Suppressor macrophage treated with lipopolysaccharide for 4 hours (primary cell): ENCODE measurements around the gene GYPA.
"Not testable (repeated sequence)": the region's sequence is repeated elsewhere in the genome, so short reads cannot be mapped to it uniquely, and the experiment has no call there.

Source experiments
- DNase-seq: peaks from one replicate; pipeline ENCODE4 v3.0.0-alpha.2; 2020

Gene GYPA

DNA sequence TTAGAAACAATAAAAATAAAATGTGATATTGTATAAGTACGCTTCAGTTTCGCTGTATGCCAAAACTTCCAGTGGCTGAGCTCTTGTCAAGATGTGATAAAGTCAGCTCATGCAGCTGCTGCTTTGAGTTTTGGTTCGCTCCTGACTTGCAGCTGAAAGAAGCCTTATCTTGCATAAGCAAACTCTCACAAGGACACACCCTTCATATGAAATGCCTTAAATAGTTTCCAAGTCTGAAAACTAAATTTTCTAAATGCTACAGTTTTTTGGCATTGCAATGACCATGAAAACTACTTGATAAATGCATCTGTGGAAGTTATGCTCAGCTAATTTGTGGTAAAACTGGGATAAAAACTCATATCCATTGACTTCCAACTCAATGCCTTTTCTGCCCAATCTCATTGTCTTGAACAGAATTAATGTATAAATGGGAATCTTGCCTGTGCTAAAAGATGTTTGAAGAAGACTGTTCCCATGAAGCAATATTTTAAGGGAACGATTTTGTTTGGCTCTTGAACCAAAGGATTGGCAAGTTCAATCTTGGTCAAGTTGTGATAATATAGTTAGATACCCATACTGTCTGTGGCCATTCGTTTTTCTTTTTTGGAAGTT, 11.7 kb downstream of the GYPA start:
- DNase-seq: not testable (repeated sequence)

- DNase-seq: not testable (repeated sequence)
Observed at GRCh38 chr4:144125109-144125508, 15.4 kb downstream of the GYPA start.

DNA sequence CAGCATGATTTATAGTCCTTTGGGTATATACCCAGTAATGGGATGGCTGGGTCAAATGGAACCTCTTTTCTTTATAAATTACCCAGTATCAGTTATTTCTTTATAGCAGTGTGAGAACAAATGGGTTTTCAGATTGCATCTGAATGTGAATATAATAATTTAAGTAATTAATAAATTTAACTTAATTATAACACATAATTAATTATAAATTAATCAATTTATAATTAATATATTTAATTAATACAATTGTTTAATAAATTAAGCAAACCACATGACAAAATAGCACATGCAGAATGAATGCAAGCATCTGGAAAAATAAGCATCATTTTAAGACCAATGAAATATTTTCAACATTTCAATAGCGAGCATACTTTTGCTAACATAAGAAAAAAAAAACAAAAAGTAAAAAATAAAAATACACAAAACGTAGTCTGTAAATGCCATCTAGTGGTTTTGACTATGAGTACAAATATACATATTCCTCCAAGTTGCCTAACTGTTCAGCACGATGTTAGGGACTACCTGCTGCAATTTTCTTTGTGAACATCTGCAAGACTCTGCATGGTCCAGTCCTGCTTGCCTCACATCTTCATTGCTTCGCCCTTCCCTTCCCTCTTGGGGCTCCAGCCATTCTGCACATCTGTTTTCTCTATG, 16.4 kb downstream of the GYPA start:
- DNase-seq: not testable (repeated sequence)

DNA sequence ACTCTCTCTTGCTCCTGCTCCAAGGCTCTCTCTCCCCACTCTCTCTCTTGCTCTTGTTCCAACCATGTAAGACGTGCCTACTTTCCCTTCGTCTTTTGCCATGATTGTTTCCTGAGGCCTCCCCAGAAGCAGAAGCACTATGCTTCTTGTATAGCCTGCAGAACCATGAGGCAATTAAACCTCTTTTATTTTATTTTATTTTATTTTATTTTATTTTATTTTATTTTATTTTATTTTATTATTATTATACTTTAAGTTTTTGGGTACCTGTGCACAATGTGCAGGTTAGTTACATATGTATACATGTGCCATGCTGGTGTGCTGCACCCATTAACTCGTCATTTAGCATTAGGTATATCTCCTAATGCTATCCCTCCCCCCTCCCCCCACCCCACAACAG, 17.2 kb downstream of the GYPA start:
- DNase-seq: not testable (repeated sequence)

- not testable (repeated sequence) for DNase-seq
Observed at GRCh38 chr4:144119752-144120151, 20.8 kb downstream of the GYPA start.

- DNase-seq: peak; percentile 12
Observed at GRCh38 chr4:144115519-144115918, 25.0 kb downstream of the GYPA start.

DNA sequence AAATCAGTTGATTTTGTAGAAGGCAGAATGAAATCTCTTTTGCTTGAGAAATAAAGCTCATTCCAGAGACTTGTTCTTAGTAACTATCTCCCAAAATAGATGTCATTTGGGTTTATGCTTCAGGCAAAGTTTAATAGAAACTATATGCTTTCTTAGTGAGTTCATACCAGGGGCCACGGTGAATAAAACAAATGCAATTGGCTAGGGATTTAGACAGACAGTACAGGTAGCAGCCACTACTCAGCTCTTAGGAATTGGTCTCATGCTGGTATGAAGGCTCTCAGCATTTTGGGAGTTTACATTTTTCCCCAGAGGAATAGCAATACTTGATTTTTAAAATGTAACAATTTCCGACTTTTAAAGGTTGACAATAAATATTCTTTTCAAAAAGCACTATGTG, 27.0 kb downstream of the GYPA start:
- DNase-seq: no peak

DNA sequence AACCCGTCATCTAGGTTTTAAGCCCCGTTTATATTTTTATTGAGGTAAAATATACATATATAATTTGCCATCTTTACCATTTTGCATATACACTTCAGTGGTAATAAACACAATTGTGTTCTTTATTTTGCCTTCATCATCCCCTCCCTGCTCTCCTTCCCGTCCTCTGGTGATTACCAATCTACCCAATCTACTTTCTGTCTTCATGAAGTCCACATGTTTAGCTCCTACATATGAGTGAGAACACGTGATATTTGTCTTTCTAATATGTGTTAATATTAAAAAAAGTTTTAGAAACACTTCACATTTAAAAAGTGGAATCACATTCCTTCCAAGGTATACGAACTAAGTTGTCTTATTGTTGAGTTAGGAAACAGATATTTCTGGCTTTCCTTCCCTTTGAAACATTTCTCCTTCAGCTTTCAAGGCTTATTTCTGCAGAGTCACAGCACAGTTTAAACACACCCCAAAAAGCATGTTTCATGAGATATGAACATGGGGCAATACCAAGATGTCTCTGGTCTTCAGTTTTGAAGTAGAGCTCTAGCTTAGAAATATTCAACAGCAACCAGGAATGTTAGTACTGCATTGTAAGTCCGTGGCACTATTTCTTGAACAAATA, 35.9 kb downstream of the GYPA start:
- no peak for DNase-seq

GRCh38 chr4:144097776-144098175, 42.7 kb downstream of the GYPA start:
- not testable (repeated sequence) for DNase-seq

DNA sequence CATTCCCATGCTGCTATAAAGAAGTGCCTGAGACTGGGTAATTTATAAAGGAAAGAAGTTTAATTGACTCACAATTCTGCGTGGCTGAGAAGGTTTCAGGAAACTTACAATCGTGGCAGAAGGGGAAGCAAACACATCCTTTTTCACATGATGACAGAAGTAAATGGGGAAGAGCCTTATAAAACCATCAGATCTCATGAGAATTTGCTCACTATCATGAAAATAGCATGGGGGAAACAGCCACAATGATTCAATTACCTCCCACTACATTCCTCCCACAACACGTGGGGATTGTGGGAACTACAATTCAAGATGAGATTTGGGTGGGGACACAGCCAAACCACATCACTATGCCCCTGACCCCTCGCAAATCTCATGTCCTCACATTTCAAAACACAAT, 46.5 kb downstream of the GYPA start:
- peak; percentile 13 for DNase-seq

DNA sequence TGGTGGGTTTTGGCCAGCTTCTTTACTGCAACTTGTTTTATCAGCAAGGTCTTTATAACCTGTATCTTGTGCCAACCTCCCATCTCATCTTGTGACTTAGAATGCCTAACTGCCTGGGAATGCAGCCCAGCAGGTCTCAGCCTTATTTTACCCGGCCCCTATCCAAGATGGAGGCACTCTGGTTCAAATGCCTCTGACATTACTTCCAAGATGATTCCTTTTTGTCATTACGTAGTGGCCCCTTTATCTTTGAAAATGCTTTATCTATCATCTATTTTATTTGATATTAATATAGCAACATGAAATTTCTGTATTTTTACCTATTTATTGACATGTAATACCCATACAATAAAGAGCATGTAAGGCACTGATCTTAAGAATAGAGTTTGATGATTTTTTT, 49.3 kb downstream of the GYPA start:
- not testable (repeated sequence) for DNase-seq

DNA sequence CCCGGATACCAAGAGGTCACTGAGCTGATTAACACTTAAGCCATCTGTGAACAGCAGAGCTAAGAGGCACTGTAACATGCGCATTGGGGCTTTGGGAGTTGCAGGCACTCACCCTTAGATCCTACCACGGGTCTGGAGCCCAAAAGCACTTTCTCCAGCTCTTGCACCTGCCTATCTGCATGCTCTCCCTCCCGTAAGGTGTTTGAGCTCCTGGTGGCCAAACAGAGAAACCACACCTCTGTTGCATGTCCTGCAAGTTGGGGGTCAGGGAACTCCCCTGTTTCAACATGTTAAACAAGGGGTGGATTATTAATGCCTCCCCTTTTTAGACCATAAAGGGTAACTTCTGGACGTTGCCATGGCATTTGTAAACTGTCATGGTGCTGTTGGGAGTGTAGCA, 49.8 kb downstream of the GYPA start:
- DNase-seq: no peak

- DNase-seq: not testable (repeated sequence)
Observed at GRCh38 chr4:144082053-144082452, 58.5 kb downstream of the GYPA start.

GRCh38 chr4:144080135-144080534, 60.4 kb downstream of the GYPA start:
- DNase-seq: not testable (repeated sequence)

GRCh38 chr4:144078746-144079145, 61.8 kb downstream of the GYPA start:
- DNase-seq: not testable (repeated sequence)

GRCh38 chr4:144061556-144061955, 79.0 kb downstream of the GYPA start:
- DNase-seq: not testable (repeated sequence)

DNA sequence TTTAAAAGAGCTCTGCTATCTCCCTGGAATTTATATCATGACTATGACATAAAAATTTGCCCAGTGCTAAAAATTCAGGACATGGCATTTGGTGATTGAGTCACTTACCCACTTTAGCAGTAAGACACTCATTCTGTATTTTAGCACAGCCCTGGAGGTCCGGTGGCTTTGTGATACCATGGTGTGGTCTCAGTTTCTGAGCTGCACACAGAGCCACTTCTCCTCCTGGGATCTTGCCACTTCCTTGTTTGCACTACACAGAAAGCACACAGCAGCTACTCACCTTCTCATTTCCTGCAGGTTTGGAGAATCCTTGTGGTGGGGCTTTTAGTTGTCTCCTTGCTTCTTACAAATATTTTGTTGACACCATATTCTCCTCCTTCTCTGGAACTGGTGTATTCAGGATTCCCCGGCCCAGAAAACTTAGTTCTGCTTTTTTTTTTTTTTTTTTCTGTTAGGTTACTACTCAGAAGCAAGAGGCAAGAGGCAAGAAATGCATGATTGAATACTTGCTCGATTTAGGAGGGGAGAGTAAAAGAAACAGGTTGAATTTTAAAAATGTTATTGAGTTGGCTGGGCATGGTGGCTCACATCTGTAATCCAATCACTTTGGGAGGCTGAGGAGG, 80.2 kb downstream of the GYPA start:
- not testable (repeated sequence) for DNase-seq
